GM19328 (cell line): ENCODE data around the gene ZNF320.
"Not testable (repeated sequence)": the region's sequence is repeated elsewhere in the genome, so short reads cannot be mapped to it uniquely, and the experiment has no call there.

Source experiments
- ATAC-seq: cut with Tn5 transposase; IDR thresholded peaks from one replicate; pipeline ENCODE4 v1.9.1; 2021; ENCODE audit warnings: mild to moderate bottlenecking, moderate library complexity; ENCODE audit not compliant: unreplicated experiment

Gene ZNF320

GRCh38 chr19:52897138-52897935 lies at the start of gene ZNF320:
TSS of gene ZNF320 (minus strand) at chr19:52897635. CDS start at chr19:52890255, 7,380 bp downstream.
- peak; percentile 75 for ATAC-seq

- no peak for ATAC-seq
Measured at GRCh38 chr19:52946322-52947310, 49.2 kb upstream of the ZNF320 start.

- ATAC-seq, result no peak
Measured at GRCh38 chr19:52945652-52946321, 48.4 kb upstream of the ZNF320 start.

GRCh38 chr19:52944703-52945493 lies 47.5 kb upstream of the ZNF320 start:
- ATAC-seq, result not testable (repeated sequence)

- ATAC-seq, result no peak
Measured at GRCh38 chr19:52943884-52944643, 46.6 kb upstream of the ZNF320 start.

GRCh38 chr19:52943134-52943883 lies 45.9 kb upstream of the ZNF320 start:
- ATAC-seq, result no peak

- ATAC-seq, result peak; percentile 95
Measured at GRCh38 chr19:52942386-52943133, 45.1 kb upstream of the ZNF320 start.

GRCh38 chr19:52941941-52942385 lies 44.5 kb upstream of the ZNF320 start:
- no peak for ATAC-seq

GRCh38 chr19:52941523-52941922 lies 44.1 kb upstream of the ZNF320 start:
- not testable (repeated sequence) for ATAC-seq

GRCh38 chr19:52940905-52941304 lies 43.5 kb upstream of the ZNF320 start:
- not testable (repeated sequence) for ATAC-seq

GRCh38 chr19:52938761-52939160 lies 41.3 kb upstream of the ZNF320 start:
- ATAC-seq, result no peak

- no peak for ATAC-seq
Measured at GRCh38 chr19:52936954-52937325, 39.5 kb upstream of the ZNF320 start.

- no peak for ATAC-seq
Measured at GRCh38 chr19:52936151-52936953, 38.9 kb upstream of the ZNF320 start.

GRCh38 chr19:52935434-52935833 lies 38.0 kb upstream of the ZNF320 start:
- ATAC-seq, result no peak

GRCh38 chr19:52924641-52925040 lies 27.2 kb upstream of the ZNF320 start:
- not testable (repeated sequence) for ATAC-seq

GRCh38 chr19:52923778-52924593 lies 26.6 kb upstream of the ZNF320 start:
- ATAC-seq, result no peak
